A549 treated with AZD9567 at 1 μM for 4 hours (cell line): Measurements from ENCODE around the gene SLC25A34. TPM values are rescaled to one million over a fixed set of nuclear protein-coding genes. Genes with fewer than 3 reads are reported as not detected.

ENCODE experiments used
- total RNA-seq: library from RNA; stranded (reverse); fragments of 200-300 nt; extraction: Qiagen RNA extraction; gene quantifications from 5 replicates; pipeline ENCODE4 v1.2.3, GENCODE V29; 2022; ENCODE audit not compliant: insufficient read depth

The SLC25A34 gene
- total RNA-seq = 0.17 to 0.70 TPM (median 0.23 TPM) in 4 of 5 replicates, not detected in the other

DNA sequence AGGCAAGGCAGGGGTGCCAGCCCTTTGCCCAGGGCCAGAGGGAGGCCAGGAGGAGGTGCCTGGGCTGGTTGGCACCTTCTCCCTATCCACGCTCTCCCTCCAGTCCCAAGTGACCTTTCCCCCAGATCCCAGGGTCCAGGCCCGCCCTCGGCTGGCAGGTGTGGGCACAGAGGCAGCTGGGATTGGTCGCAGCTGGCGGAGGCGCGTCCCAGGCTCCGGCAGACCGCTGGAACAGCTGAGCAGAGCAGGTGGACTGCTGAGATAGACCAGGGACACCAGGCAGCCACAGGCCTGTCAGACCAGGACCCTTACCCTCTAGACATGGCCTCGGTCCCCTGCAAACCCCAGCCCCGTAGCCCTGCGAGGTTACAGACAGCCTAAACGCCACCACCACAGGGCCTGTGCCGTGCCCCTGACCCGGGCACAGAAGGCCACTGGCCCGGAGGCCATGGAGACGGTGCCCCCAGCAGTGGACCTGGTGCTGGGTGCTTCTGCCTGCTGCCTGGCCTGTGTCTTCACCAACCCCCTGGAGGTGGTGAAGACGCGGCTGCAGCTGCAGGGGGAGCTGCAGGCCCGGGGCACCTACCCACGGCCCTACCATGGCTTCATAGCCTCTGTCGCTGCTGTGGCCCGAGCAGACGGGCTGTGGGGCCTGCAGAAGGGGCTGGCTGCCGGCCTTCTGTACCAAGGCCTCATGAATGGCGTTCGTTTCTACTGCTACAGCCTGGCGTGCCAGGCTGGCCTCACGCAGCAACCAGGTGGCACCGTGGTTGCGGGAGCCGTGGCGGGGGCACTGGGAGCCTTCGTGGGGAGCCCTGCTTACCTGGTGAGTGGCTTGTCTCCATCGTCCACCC is at the start of gene SLC25A34:
Gene SLC25A34, plus strand, starts transcription at position 221 of the 854 bp plus-strand sequence. Its CDS starts 228 bp downstream, at position 449.

DNA sequence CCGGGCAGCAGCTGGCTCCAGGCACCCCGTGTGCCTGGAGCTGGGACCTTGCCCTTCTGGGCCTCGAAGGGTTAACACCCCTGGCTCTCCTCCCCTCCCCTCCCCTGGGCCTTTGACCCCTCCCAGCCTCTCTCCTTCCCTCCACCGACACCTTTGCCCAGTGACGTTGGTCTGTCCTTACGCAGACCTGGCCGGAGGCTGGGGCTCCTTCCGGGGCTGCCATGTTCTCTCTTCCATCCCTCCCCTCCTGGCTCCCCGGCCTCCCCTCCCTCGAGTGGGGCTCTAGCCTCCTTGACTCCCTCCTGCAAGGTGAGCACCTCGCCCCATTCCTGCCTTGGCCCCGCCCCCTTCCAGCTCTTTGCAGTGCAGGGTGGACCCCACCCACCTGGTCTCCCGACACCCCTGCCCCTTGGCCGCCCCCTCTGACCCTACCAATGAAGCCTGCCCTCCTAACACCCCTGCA is 6.3 kb downstream of the SLC25A34 start, which contains the start of gene TMEM82:
Gene TMEM82, plus strand, starts transcription at position 161 of the 463 bp plus-strand sequence. Its CDS starts 61 bp downstream, at position 222.

DNA sequence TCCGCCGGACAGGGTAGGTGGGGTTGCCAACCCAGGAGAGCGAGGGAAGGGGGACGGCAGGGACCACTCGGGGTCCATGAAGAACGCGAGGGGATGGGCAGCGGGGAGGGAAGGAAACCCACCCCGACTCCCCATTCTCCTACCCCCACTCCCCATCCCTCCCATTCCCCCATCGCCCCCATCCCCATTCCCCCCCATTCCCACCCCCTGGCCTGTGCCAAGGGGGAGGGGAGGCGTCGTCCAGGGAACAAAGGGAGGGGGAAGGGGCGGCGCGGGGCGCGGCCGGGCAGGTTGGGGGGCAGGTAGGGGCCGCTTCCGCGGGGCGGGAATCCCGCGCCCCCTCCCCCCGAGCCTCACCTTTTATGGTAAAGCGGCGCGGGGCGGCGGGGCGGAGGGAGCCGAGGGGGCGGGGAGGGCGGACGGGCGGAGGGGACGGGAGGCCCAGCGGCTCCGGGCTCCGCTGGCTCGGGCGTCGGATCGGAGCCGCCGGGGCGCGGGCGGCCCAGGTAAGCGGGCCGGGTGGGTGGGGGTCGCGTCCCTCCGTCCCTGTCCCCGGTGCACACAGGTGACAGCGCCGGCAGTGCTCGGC is 22.4 kb downstream of the SLC25A34 start, which contains the start of gene FBLIM1:
Gene FBLIM1, plus strand, starts transcription at position 453 of the 589 bp plus-strand sequence. CDS start 6,189 bp downstream, outside the sequence.

Other genes starting within 250 kb of the SLC25A34 start
- gene CASP9, start 212.0 kb upstream of the SLC25A34 start, total RNA-seq = 5.9 to 9.3 TPM (median 6.0 TPM) in 5 replicates
- 4.4 to 5.8 TPM (median 4.5 TPM) in 5 replicates for gene DNAJC16, start 209.4 kb upstream of the SLC25A34 start, total RNA-seq
- 3.1 to 7.5 TPM (median 6.7 TPM) in 5 replicates for gene AGMAT, start 151.2 kb upstream of the SLC25A34 start, total RNA-seq
- 7.2 to 12.5 TPM (median 9.3 TPM) in 5 replicates for gene DDI2, start 118.8 kb upstream of the SLC25A34 start, total RNA-seq
- 15.2 to 25.9 TPM (median 25.3 TPM) in 5 replicates for gene PLEKHM2, start 51.9 kb upstream of the SLC25A34 start, total RNA-seq
- gene TMEM82, start 6.2 kb downstream of the SLC25A34 start, total RNA-seq = not detected in 5 replicates
- gene FBLIM1, start 22.5 kb downstream of the SLC25A34 start, total RNA-seq = 19.1 to 25.3 TPM (median 23.0 TPM) in 5 replicates
- 2.4 to 7.2 TPM (median 6.8 TPM) in 5 replicates for gene UQCRHL, start 71.4 kb downstream of the SLC25A34 start, total RNA-seq
- gene SPEN, start 111.4 kb downstream of the SLC25A34 start, total RNA-seq = 37.6 to 48.1 TPM (median 42.4 TPM) in 5 replicates
- gene ZBTB17, start 239.8 kb downstream of the SLC25A34 start, total RNA-seq = 11.9 to 14.4 TPM (median 14.2 TPM) in 5 replicates